ENCODE results near the gene CDH12.
"Not testable (repeated sequence)": the region's sequence is repeated elsewhere in the genome, so short reads cannot be mapped to it uniquely, and the experiment has no call there.

Gene CDH12

DNA sequence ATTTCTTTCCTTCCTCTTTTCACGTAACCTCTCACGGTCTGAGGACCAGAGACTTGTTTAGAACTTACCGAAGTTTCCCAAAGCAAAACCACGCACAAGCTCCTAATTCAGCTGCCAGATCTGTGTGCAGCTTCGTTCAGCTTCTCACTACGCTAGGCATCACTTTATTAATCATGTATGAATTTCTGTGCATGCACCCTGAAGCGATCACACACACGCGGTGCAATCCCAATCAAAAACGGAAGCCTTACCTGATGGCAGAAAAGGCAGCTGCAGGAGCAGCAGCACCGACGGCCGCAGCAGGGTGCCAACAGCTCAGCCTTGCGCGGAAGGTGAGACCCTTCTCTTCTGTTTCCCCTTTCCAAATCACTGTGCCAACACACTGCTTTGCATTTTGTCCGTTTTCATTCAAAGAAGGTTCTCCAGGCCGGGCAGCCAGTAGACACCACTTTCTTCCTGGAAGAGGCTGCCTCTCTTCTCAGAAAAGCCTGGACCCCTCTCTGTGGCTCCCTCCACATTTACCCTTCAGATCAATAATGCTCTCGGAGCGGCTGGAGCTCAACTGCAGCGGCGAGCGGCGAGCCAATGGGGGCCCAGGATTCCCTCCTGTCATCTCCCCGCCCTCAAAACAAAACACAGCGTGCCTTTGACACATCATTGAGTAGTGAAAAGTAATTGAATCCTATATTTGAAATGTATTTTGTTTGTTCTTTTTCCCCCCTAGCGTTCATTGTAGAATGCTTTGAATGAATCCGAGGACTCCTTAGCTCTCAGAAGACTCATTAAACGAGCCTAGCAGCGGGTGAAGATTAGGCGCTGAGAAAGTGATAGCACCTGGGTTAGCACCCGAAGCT is at the start of gene CDH12:
TSS of gene CDH12 (minus strand) at position 538 of the 854 bp plus-strand sequence.
- DNase-seq: peak in 8 of 10 donors; percentile 21 to 91 (median 40)
- intact Hi-C loops (cut with DNase I): no loop called here

DNA sequence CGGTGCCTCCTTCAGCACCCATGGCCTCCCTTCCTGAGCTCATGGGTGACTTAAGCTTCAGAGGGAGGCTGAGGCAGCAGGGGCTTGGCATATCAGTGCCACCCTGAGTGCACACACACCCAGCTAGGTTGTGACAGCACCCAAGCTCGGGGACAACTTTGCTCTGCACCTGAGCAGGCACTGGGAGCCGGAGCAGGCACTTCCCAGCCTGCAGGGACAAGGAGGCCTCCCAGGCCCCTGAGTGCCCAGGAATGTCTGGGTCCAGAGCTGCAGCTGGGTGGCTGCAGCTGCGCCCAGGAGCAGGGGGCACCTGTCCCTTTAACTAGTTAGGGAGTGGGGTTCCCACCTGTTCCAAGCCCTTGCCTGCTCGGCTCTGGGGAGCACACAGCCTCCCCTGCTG is 48.7 kb upstream of the CDH12 start:
- DNase-seq: peak in 3 of 10 donors; percentile 43 to 67 (median 49)
- intact Hi-C loops (cut with DNase I): no loop called here

DNA sequence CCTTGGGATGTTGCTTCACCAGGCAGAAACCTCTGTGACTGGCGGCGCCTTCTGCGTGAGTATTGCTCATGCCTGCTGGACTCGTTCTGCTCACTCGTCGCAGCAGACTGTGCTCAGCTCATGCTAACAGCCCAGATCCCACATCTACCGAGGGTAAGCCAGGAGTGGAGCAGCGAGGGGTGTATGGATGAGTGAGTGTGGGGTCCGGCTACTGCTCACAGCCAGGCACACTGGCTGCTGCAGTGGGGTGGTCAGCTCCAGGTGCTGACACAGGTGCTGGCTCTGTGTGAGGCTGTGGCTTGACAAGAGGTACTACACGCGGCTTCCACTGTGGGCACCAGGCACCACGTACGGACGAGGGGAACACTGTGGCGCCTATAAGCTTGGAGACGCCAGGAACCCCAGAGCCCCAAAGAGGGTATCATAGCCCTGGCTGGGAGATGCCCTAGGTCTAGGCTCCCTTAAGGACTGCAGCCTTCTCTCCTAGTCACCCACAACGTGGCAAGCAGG is 47.7 kb upstream of the CDH12 start:
- intact Hi-C loops (cut with DNase I): no loop called here

DNA sequence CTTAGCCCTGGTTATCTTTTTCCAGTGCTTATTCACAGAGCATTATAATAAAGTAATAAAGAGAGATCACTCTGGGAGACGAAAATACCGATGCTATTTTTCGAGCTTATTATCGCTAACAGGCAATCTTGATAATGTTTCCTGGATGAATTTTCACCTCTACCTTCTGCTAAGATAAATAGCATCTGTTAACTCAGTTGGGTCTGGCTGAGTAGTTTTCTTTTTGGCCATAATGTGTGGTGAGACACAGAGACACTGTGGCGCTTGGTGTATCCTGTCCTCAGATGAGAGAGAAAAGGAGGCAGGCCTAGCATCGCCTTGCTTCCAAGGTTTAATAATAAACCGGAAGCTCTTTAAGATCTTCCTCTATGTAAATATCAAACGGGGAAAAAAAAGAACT is 46.2 kb upstream of the CDH12 start:
- no peak for DNase-seq
- intact Hi-C loops (cut with DNase I): no loop called here

More for the DNA sequence above, 47.7 kb upstream of the CDH12 start:
- peak in 2 of 10 donors; percentile 50 to 55 for DNase-seq

DNA sequence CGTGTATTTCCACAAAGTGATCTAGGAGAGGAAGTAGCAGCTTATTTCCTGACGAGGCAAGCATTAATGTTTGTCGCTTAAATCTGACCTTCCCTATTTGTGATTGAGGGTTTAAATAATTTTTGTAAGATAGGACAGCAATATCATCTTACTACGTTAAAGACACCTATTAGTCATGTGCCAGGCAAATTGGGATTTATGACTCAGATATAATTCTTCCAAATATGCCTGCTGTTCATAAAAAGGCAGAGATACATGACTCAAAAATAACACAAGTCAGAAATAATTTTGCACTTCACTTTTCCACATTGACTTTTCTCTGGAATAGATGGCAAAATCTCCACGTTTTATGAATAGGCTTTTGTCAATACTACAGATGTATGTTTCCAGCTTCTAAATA is 43.0 kb upstream of the CDH12 start:
- intact Hi-C loops (cut with DNase I): no loop called here
- DNase-seq: no peak

DNA sequence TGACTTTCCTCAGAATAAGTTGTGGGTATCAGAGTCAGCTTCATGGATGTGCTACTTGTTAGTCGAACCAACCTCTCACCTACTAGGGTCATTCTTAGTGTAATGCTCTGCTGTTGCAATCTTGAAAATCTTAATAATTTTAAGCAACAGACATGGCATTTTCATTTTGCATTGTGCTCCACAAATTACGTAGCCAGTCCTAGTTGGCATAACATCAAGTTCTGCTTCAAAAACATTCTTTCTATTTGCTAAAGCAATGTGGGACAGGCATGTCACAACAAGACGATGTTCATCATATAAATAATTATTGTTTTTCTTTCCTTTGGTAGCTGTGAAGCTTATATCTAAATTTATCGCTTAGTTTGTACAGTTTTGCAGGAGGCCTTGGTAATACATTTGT is 39.3 kb upstream of the CDH12 start:
- no peak for DNase-seq
- intact Hi-C loops (cut with DNase I): no loop called here

DNA sequence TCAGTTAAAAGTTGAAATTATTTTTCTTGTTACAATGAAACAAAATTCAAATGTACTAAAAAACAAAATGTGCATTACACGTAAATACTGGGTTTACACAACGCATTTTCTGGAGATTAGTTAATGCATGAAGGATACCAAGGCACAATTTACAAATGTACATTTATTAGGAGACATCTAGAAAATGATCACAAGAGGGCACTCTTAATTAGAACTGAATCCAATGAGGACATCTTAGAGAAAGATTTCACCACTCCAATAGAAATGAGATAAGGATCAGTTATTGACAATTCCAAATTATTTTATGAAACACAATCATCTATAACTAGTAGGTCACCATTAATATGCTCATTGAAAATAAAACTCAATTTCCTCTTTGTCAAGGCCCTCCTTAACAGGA is 36.6 kb upstream of the CDH12 start:
- no peak for DNase-seq
- intact Hi-C loops (cut with DNase I): no loop called here

DNA sequence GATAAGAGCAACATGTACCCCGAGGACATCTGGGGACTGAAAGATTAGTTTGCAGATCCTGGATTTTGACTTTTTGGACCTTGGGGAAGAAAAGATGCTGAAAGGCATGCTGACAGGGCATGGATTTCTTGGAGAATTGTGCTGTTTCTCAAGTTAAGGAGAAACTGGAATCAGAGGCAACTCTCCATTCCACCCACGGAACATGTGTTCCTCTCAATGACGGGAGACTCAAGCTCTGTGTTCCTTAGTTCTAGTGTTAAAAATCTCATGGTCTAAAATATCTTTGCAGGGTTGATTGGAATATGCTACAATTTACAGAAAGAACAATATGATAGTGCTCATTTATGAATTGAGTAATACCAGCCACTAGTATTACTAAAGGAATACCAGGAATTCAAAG is 34.4 kb upstream of the CDH12 start:
- intact Hi-C loops (cut with DNase I): no loop called here

DNA sequence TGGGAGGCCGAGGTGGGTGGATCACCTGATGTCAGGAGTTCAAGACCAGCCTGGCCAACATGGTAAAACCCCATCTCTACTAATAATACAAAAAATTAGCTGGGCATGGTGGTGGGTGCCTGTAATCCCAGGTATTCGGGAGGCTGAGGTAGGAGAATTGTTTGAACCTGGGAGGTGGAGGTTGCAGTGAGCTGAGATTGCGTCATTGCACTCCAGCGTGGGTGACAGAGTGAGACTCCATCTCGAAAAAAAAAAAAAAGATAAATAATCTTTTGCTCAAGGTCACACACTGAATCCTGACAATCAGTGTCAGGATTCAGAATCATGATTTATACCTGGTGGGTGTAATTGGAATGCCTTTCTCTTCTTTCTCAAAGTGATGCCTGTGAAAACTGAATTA is 5.8 kb upstream of the CDH12 start:
- intact Hi-C loops (cut with DNase I): not testable (repeated sequence)
- DNase-seq: peak in 1 of 10 donors; percentile 18

More for the DNA sequence above, 34.4 kb upstream of the CDH12 start:
- peak in 2 of 10 donors; percentile 18 to 31 for DNase-seq

DNA sequence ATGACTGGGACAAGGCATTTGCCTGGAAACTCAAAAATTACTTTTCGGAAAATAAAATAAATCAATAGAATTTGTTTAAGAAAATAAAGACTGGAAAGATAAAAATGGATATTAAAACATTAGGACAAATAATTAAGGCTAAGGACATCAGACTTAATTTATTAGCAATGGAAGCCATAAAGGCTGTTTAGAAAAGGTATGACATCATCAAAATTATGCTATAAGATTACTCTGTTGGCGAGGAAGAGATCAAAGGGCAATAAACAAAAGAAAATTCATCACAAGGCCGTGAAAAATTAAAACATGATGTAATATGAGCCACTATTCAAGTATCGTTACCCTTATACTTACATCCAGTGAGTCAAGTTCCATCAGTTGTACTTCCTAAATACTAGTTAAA is 2.7 kb upstream of the CDH12 start:
- no peak for DNase-seq
- intact Hi-C loops (cut with DNase I): no loop called here

DNA sequence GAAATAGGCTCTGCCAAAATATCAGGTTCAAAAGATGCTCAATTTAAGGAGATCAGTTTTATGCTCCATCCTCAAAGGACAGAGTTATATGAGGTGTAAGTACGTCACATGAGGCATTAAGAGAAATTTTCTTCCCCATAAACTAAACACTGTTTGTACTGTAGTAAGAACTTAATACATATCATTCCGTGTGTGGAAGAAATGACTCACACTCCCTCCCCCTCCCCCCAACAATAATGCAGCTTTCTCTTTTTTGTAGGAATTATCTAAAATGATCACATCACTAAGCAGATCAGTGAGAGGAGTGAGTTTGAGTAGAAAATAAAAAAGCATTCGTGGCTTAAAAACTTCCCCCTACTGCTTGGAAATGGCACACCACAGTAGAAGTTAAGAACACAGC is 2.2 kb downstream of the CDH12 start:
- DNase-seq: no peak
- intact Hi-C loops (cut with DNase I): no loop called here

DNA sequence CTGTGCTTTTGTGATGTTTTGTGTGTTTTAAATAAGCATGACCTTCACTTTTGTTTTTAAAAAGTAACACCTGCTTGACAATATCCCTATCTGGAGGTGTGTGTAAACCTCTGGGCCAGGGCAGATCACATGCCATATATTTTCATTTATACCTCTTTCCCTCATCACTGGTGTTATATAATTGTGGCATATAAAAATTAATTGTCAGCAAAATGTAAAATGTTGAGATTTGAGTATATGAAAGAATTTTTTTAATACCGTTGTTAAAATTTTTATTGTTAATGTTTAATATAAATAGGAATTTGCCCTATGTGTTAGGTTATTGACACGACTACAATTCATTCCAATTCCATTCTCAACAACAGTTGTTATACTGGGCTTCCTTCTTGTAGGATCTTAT is 6.5 kb downstream of the CDH12 start:
- no peak for DNase-seq

DNA sequence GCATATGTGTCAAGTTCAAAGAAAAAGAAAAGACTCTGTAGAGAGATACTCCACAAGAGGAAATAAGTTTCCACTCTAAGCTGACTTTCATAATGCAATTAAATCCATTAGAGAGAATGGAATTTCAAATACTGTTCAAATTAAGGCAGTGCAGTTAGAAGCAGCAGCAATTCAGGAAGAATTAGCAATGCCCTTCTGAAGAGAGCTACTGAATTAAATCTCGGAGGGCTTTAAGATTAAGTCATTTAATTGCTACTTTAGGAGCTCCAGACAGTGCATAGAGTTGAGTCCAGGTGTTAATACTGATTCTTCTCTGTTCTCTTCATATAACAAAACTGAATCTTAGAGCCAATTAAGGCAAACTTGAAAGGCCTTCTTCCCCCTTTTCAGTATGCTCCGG is 8.5 kb downstream of the CDH12 start:
- intact Hi-C loops (cut with DNase I): no loop called here

More for the DNA sequence above, 6.5 kb downstream of the CDH12 start:
- intact Hi-C loops (cut with DNase I): no loop called here

DNA sequence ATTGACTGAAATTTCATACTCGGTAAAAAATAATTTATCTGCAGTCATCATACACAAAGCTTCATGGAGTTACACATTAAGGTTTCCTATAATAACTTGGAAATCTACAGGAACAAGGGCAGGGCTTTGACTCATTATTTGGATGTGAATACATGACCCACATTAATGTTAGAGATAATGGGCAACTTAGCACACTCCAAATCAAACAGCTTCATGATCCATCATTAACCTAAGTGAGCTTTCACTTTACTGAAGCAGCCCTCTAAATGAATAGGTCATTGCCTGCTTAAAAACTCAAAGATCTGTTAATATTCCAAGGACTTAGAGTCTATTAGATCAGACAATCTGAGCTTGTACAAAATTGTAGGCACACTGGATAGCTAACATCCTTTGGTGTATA is 9.0 kb downstream of the CDH12 start:
- intact Hi-C loops (cut with DNase I): no loop called here
- no peak for DNase-seq

More for the DNA sequence above, 8.5 kb downstream of the CDH12 start:
- DNase-seq: no peak

DNA sequence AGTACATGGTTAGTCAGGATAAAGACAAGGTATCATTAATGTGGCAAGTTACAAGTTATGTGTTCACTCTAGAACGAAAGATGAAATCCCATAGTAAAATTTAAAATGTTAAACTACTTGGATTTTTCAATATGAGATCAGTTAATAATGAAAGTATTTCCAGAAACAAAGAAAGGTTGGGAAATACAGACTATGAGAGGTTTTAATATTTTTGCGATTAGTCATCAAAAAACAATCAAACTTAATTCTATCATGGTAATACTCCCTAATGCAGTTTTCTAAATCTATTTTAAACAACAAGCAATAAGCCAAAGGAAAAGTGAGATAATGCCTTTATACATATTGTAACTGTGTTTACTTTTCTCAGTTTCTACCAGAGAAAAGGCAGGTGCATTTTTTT is 10.6 kb downstream of the CDH12 start:
- no peak for DNase-seq
- intact Hi-C loops (cut with DNase I): no loop called here

DNA sequence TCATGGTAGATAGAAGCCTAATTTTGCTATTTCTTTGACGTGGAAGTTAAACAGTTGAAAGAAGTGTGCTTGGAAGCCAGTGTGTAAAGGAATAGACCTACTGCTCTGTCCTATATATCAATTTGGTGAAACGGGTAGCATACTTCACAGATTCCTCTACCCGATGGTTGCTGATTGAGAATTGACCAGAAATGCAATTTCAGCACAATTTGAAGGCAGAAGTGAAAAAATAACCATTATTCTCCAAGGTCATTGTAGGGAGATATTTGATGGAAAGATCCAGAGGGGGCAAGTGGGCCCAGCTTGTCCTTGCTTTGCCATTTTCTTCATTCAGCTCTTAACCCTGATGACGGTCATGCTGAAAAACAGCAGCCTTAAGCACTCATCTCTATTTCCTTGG is 15.3 kb downstream of the CDH12 start:
- no peak for DNase-seq
- intact Hi-C loops (cut with DNase I): no loop called here

DNA sequence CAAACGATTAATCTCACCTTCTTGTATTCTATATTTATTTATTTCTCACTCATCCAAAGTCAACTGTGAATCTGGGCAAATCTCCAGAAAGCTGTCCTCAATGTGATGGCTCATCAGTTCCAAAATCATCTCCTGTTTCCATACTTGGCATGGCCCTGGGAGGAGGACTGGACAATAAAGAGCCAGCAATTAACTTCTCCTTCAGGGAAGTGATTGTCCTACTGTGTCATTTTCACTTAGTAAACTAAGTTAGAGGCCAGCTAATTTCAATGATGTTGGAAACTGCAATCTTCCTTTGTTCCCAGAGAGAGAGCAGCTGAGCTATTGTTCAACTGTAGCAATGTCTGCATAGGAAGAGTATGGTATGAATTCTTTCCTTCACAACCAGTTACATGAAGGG is 17.5 kb downstream of the CDH12 start:
- intact Hi-C loops (cut with DNase I): no loop called here

DNA sequence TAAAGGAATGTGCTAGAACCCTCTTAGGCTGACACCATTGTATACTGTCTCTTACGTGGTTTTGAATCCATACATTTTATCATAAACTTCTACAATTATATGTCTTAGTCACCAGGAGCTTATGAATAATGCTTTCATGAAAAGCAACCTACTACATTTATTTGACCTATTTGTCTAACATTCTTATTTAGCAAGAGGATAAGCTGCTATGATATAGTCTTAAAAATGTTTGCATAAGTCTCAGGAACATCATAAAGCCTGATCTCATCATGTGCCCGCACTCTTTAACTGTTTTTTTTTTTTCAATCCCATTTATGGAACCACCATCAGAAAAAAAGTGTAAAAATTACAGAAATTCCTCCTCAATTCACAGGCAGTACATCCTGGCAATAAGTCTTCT is 59.7 kb downstream of the CDH12 start:
- intact Hi-C loops (cut with DNase I): no loop called here
- DNase-seq: no peak

More for the DNA sequence above, 17.5 kb downstream of the CDH12 start:
- DNase-seq: no peak

DNA sequence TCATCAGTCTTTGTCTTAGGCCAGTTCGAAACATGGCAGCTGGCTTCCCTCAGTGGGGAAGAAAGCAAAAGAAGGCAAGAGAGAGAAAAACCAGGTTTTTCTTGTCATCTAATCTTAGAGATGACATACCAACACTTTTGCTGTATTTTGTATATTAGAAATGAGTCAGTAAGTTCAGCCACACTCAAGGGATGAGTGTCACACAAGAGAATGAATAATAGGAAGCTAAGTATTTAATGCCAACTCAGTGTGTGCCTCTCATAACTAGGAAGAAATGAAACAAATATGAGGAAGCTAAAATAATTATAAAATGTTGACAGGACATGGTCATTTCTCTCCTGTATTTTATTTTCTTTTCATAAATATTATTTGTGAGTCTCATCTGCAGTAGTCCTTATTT is 65.3 kb downstream of the CDH12 start:
- intact Hi-C loops (cut with DNase I): no loop called here

DNA sequence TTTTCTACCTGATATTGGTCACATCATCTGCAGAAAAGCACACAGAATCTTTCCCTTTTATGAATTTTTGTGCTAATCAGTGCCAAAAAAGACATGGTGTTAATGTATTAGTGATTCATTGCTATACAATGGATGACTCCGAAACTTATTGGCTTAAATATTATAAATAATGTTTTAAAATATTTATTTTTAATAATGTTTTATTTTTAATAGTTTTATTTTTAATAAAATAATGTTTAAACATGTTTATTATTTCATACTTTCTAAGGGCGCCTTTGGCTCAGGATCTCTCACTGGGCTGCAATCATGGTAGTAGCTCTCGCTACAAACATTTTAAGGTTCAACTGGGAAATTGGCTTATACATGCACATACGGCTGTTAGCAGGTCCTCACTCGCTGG is 65.7 kb downstream of the CDH12 start:
- intact Hi-C loops (cut with DNase I): no loop called here
- DNase-seq: no peak

More for the DNA sequence above, 65.3 kb downstream of the CDH12 start:
- DNase-seq: no peak

DNA sequence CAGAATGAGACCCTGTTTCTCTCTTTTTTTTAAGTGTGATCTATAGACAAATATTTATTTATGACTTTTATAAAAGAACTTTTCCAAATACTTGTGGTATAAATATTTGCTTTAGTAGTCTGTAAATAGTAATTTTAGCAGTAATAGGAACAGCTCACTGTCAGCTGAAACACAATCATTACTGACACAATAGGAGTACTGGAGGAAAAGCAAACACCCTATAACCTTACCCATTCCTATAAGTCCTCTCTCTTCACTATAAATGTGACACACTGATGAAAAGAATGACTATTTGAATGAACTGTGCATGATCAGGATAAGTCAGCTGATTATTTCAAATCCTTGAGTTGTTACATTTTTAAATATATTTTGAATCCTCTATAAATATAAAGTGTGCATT is 72.4 kb downstream of the CDH12 start:
- DNase-seq: no peak
- intact Hi-C loops (cut with DNase I): no loop called here

DNA sequence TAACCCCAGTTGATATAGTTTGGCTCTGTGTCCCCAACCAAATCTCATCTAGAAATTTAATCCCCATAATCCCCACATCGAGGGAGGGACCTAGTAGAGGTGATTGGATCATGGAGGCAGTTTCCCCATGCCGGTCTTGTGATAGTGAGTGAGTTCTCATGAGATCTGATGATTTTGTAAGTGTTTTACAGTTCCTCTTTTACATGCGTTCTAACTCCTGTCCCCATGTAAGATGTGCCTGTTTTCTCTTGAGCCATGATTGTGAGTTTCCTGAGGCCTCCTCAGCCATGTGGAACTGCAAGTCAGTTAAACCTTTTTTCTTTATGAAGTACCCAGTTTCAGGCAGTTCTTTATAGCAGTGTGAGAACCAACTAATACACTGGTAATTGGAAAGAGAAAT is 73.6 kb downstream of the CDH12 start:
- intact Hi-C loops (cut with DNase I): no loop called here
- no peak for DNase-seq
